GM18517 (cell line): ENCODE results near the gene MTNR1B.

Source experiments
- ATAC-seq: cut with Tn5 transposase; IDR thresholded peaks from one replicate; pipeline ENCODE4 v1.9.1; 2021; ENCODE audit warnings: mild to moderate bottlenecking, moderate library complexity; ENCODE audit not compliant: unreplicated experiment

Gene MTNR1B

DNA sequence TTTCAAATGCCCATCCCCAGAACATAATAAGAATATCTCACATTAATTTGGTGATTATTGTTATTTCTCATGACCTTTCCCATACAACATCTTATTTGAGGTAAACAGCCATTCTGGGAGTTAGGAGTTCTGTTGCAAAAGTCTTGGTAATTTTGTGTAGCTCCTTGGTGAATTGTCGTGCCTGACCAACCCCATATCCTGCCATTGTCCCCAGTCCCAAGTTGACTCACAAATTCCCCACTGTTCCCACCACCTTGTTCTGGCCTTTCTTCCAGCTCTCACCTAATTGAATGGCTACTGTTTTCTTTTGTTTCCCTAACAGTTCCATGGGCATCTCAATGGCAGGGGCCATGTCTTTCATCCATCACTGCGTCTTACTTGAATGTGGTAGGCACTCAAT is 8.0 kb downstream of the MTNR1B start:
- ATAC-seq, result no peak

DNA sequence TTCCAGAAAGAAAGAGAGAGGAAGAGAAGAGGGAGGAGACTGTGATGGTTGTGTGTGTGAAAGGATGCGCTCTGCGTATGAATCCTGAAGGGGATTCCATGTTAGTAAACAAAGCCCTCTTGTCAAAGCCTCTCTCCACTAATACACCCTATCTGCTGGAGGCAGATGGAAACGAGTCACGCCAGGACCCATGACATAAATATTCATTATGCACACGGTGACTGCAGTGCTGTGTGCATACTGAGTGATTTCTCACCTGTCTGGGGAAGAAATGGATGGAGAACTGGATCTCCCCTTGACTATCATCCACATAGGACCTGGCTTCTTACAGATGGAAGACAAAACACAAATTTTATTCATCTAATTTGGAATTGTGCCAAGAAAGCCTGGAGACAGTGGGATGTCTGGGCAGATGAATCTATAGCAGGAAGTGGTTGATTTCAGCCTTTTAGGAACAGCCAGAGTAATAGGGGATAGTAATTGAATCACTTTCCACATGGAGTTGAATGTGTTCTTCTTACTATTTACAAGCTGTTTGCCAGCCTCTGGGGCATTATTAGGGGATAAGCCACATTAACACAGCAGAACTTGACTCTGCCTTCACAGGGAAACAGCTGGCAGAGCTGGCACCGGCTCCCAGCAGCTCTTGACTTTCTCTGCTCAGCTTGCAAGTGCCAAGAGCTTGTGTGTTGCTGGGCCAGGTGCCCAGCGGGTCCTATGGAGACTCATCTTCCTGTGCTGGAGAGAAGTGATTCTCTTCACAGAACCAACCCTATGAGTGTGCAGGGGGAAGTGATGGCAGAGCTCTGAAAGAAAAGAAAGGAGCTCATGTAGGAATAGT is 9.0 kb downstream of the MTNR1B start:
- ATAC-seq, result no peak

- ATAC-seq, result no peak
These were observed 9.7 kb downstream of the MTNR1B start for GRCh38 chr11:92979176-92979575.

GRCh38 chr11:92980312-92980711 is 10.9 kb downstream of the MTNR1B start:
- ATAC-seq, result no peak

- no peak for ATAC-seq
These were observed 12.1 kb downstream of the MTNR1B start for GRCh38 chr11:92981508-92982043.

GRCh38 chr11:92986585-92986984 is 17.1 kb downstream of the MTNR1B start:
- no peak for ATAC-seq

DNA sequence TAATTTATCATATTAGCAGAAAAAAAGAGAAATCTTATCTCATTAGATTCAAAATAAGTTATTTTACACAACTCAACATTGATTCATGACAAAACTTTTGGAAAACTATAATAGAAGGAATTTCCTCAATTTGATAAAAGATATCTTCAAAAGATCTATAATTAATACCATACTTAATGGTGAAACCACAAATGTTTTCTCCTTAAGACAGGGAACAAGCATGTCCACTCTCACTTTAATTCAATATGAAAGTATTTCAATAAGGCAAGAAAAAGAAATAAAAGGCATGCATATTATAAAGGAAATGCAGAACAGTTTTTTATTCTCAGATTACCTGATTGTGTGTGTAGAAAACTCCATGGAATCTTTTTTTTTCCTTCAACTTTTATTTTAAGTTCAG is 23.6 kb downstream of the MTNR1B start:
- no peak for ATAC-seq

- ATAC-seq, result no peak
These were observed 31.3 kb downstream of the MTNR1B start for GRCh38 chr11:93000511-93001476.

- no peak for ATAC-seq
These were observed 32.4 kb downstream of the MTNR1B start for GRCh38 chr11:93001806-93002205.

DNA sequence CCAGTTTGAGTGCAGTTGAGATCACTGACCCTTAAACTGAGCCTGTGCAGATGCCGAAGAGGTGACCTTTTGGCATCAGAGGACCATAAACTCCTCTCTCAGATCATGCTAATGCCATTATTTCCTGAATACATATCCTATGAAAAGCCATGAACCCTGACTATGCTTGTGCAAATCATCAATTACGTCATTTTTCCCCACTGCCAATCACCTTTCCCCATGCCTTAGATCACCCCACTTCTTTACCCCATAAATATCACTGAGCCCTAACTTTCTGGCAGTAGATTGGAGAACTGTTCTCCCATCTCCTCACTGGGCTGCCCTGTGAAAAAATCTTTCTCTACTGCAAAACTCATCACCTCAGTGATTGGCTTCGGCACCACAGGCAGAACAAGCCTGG is 32.9 kb downstream of the MTNR1B start:
- ATAC-seq, result no peak

DNA sequence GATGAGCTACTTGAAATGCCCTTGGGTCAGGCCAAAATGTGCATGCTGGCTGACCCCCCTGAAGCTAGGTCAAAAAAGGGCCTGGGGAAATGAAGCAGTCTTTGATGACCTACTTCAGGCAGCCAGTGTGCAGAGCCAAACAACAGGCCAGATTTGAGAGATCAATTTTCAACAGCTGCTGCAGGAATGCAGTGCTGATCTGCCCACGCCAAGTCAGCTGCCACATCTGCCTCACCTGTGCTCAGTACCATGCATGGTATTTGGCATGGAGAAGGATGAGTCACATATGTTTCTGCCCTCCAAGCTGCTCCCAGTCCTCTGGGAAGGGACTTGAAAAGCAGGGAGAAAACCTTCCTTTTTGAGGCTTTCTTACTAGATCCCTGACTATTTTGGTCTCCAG is 35.8 kb downstream of the MTNR1B start:
- ATAC-seq, result no peak

DNA sequence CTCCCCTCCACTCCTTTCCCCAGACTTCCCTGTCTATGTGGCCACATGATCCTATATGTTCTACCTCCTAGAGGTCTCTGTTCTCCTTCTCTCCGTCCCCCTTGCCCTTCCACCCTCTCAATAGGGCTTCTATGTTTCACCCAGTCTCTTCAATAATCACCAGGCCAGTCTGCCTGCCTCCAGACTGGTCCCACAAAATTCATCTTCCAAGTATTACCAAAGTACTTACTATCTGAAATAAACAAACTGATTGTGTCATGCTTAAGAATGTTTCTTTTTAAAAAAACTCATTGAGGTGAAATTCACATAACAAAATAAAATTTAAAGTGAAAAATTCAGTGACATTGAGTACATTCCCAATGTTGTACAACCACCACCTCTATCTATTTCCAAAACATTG is 44.2 kb downstream of the MTNR1B start:
- no peak for ATAC-seq

GRCh38 chr11:93016595-93016994 is 47.1 kb downstream of the MTNR1B start:
- ATAC-seq, result no peak

DNA sequence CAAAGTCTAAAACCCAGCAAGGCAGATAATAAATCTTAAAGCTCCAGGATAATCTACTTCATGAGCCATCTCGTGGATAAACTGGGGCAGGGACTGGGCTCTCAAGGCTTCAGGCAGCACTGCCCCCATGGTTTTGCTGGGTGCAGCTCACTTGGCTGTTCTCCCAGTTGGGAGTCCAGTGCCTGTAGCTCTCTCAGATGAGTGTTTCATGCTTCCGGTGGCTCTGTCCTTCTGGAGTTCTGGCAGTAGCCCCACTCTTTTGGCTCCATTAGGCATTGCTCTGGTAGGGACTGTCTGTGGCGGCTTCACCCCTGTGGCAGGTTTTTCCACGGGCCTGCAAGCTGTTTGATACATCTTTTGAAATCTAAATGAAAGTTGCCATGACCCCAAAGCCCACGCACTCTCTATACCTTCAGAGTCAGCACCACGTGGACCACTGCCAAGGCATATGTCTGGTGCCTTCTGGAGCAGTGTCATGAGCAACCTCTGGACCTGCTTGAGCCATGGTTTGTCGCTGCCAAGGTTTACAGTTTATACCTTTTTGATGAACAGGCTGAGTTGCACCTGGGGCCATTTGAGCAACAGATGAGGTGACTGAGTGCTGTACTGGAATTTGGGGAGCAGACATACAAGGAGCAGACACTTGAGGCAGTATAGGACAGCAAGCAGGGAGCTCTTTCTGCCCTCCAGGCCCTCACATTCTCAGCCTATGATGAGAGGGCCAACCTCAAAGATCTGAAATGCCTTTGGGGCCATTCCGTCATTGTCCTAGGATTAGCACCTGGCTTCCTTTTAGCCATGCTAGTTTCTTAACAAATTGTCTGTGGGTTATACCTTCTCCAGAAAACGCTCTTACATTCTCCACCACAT is 48.6 kb downstream of the MTNR1B start:
- no peak for ATAC-seq

- ATAC-seq, result no peak
These were observed 51.0 kb downstream of the MTNR1B start for GRCh38 chr11:93020248-93021046.

DNA sequence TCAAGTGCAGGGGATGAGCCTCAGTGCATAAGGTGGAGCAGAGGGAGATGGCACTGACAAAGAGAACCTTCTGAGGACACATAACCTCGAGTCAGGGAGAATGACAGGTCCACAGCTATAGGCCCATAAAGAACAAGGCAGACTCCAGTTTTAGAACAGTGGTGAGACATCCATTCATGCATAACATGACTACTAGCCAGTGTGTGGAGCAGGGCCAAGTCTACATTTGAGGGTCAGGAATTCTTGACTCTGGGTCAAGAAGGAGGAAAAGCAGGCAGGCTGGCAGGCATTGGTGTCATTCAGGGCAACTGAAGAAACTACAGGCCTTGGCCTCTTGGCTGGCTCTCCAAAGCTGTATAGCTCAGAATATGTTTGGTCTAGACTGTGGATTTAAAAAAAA is 54.9 kb downstream of the MTNR1B start:
- no peak for ATAC-seq

DNA sequence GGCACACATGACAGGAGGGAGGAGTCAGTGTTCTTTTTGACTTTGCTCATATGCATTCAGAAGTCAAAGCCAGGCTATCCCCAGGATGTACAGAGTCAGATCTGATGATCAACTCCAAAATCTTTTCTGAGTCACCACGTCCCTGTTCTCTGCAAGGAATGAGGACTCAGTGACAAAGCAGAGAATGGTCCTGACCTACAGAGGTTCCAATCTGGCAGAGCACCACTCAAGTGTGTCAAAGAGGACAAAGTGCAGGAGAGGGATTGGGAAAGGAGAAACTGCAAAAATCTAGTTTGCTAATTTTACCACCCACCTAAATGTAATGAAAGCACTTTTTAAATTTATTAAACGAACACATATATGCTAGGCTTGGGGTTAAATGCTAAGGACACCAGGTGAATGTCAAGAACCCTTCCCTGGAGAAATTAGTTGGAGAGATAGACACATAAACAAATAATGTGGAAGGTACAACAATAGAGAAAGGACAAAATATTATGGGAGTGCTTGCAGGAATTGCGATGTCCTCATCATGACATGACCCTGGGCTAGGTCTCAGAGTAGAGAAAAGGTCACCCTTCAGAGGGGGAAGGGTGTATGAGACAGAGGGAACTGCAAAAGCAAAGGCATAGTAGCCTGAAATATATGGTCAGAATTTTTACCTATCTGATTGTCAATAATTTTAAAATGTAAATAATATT is 56.3 kb downstream of the MTNR1B start:
- ATAC-seq, result no peak

DNA sequence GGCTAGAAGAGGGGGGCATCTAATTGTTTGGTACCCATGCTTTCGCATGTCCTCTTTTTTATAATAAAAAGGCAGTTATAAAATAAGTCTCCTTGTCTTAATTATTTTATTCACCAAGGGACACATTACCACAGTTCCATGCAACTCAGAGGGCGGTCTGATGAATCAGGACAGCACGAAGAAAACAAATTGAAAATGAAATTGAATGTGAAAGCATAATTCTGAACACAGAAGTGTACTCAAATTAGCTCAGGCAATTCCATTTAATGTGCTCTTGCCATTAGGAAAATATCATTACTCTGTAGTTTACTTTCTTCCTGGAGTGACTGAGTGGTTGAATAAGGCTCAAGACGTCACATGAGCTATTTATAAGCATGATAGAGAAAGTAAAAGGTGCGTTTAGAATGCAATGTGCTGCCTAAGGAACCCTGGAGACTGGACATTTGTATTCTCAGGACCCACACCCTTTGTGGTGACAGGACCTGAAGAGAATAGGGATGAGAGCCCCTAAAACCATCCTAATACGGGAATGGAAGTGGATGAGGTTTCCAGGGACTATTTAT is 59.6 kb downstream of the MTNR1B start:
- ATAC-seq, result no peak

- no peak for ATAC-seq
These were observed 61.9 kb downstream of the MTNR1B start for GRCh38 chr11:93031386-93031785.
